Esophagus muscularis mucosa (tissue), 4 donors: ENCODE results near the gene APOO. TPM values are rescaled to one million over a fixed set of nuclear protein-coding genes. Genes with fewer than 3 reads are reported as not detected.

ENCODE experiments used
- DNase-seq: peaks from one replicate; pipeline ENCODE4 v3.0.0-alpha.2; 2017; ENCODE audit errors: extremely low spot score
- H3K27ac ChIP-seq, 4 donors: fragments of 200-600 bp; sonication (generic); replicated peaks in 1 of 4; 1 replicate in 3 of 4; 2 replicates in 1 of 4; pipeline ENCODE4 v1.5.1; 2016 to 2019; ENCODE audit warnings: mild to moderate bottlenecking in 1 of 4
- H3K27me3 ChIP-seq, 4 donors: fragments of 200-600 bp; sonication (generic); one replicate each; pipeline versions ENCODE4 v1.5.1 to v1.6.0; 2016 to 2019
- H3K36me3 ChIP-seq, 4 donors: fragments of 200-600 bp; sonication (generic); one replicate each; pipeline ENCODE4 v1.5.1; 2016 to 2019
- H3K4me1 ChIP-seq, 4 donors: fragments of 200-600 bp; sonication (generic); one replicate each; pipeline ENCODE4 v1.5.1; 2016 to 2019
- H3K4me3 ChIP-seq, 4 donors: fragments of 200-600 bp; sonication (generic); 1 replicate in 2 of 4; 2 replicates in 2 of 4; pipeline ENCODE4 v1.5.1; 2016 to 2019; ENCODE audit warnings: mild to moderate bottlenecking in 4 of 4, moderate library complexity in 1 of 4
- H3K9me3 ChIP-seq, 4 donors: fragments of 200-600 bp; sonication (generic); 1 replicate in 3 of 4; 2 replicates in 1 of 4; pipeline ENCODE4 v1.5.1; 2016 to 2019
- EP300 ChIP-seq: sonication (generic); formaldehyde crosslinking; IDR thresholded peaks from one replicate; pipeline ENCODE4 v1.6.1; 2017; ENCODE audit warnings: antibody characterized with exemption
- POLR2A ChIP-seq: fragments of 450-650 bp; IDR thresholded peaks from one replicate; pipeline ENCODE4 v1.6.1; 2017; ENCODE audit warnings: antibody characterized with exemption, moderate library complexity, mild to moderate bottlenecking, low read depth
- POLR2AphosphoS5 ChIP-seq, 2 donors: sonication (generic); formaldehyde crosslinking; IDR thresholded peaks; one replicate each; pipeline ENCODE4 v1.6.1; 2017; ENCODE audit warnings: antibody characterized with exemption in 2 of 2
- WGBS: methylation state at CpG from one replicate; pipeline ENCODE4 v1.1.5; 2018; 5-methylcytosine and 5-hydroxymethylcytosine counted together
- intact Hi-C: fragments of 100-400 bp; cut with DNase I; formaldehyde crosslinking; loops from one replicate; pipeline ENCODE4 v1.15.1; 2023
- total RNA-seq, 4 donors: library from RNA; depleted of rRNA; stranded (reverse); fragments of >200 nt; gene quantifications; one replicate each; pipeline versions ENCODE4 v1.1.0 to v1.2.1, GENCODE V29; 2016
- TF ChIP-seq, protein P1 (sequence below), 3 experiments: fragments of 200-600 bp in 2 of 3; fragments of 450-650 bp in 1 of 3; sonication (generic) in 2 of 3; IDR thresholded peaks; one replicate each; pipeline ENCODE4 v1.5.1; 2017 to 2019; ENCODE audit warnings: antibody characterized with exemption in 3 of 3, mild to moderate bottlenecking in 2 of 3, moderate library complexity in 1 of 3

APOO gene
- total RNA-seq, 4 donors from 2014 or later, result 7.5 to 10.2 (median 9.5) TPM

DNA sequence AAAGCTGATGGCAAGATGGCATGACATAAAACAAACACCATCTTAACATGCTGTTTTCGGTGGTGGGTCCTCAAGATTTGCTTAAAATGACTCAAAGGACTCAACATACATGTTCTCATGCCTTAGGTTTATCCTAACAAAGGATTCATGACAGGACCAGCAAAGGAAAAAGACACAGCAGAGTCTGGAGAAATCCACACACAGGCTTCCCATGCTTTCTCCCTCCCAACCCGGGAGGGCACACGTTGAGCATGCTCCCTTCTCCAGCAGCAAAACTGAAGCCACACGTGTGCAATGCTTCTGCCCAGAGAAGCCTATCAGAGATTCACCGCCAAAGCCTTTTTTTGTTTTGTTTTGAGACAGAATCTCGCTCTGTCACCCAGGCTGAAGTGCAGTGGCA lies 84.9 kb downstream of the APOO start:
- no peaks in the 10 kb centered on the region for H3K9me3 ChIP-seq
- H3K36me3 ChIP-seq, result no peaks in the 10 kb centered on the region
- no peaks in the 10 kb centered on the region for H3K4me1 ChIP-seq
- 80% methylated on average over 6 of the region's 6 CpGs for WGBS
- TF ChIP-seq EP300 (no peak), POLR2AphosphoS5 (IDR thresholded peaks at IDR 0.05) (no peak)
- TF ChIP-seq, protein P1, sequence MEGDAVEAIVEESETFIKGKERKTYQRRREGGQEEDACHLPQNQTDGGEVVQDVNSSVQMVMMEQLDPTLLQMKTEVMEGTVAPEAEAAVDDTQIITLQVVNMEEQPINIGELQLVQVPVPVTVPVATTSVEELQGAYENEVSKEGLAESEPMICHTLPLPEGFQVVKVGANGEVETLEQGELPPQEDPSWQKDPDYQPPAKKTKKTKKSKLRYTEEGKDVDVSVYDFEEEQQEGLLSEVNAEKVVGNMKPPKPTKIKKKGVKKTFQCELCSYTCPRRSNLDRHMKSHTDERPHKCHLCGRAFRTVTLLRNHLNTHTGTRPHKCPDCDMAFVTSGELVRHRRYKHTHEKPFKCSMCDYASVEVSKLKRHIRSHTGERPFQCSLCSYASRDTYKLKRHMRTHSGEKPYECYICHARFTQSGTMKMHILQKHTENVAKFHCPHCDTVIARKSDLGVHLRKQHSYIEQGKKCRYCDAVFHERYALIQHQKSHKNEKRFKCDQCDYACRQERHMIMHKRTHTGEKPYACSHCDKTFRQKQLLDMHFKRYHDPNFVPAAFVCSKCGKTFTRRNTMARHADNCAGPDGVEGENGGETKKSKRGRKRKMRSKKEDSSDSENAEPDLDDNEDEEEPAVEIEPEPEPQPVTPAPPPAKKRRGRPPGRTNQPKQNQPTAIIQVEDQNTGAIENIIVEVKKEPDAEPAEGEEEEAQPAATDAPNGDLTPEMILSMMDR (IDR thresholded peaks at IDR 0.05), result no peak
- H3K4me3 ChIP-seq, result no peak overlapping the region
- intact Hi-C loops, result no loop called here
- DNase-seq, result no peak
- no peaks in the 10 kb centered on the region for H3K27me3 ChIP-seq
- H3K27ac ChIP-seq, result no peak overlapping the region

DNA sequence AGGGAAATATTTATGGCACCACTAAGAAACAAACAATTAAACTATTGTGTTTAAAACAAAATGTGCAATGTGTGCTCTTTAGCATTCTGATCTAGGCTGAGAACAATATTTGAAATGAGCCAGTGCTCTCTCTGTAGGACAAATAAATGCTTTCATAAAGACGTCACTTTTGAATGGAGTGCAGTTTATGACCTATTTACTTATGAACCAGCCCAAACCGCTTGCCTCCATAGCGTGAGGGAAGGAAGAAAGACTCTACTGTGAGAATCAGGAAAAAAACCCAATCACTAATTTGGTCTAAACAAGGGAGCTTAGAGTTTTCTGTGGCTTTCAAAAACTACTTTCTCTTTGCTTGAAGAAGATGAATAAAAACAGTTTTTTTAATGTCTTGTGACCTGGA lies 85.3 kb downstream of the APOO start:
- no peaks in the 10 kb centered on the region for H3K4me1 ChIP-seq
- intact Hi-C loops, result no loop called here
- DNase-seq, result no peak
- H3K36me3 ChIP-seq, result no peaks in the 10 kb centered on the region
- H3K27ac ChIP-seq, result no peak overlapping the region
- no peaks in the 10 kb centered on the region for H3K27me3 ChIP-seq
- no peak for TF ChIP-seq POLR2AphosphoS5 (IDR thresholded peaks at IDR 0.05)
- TF ChIP-seq, protein P1 (IDR thresholded peaks at IDR 0.05), result no peak
- no peak for TF ChIP-seq POLR2A
- TF ChIP-seq EP300, result no peak
- WGBS, result 72% methylated on average over 3 of the region's 3 CpGs
- no peak overlapping the region for H3K4me3 ChIP-seq
- H3K9me3 ChIP-seq, result no peaks in the 10 kb centered on the region

DNA sequence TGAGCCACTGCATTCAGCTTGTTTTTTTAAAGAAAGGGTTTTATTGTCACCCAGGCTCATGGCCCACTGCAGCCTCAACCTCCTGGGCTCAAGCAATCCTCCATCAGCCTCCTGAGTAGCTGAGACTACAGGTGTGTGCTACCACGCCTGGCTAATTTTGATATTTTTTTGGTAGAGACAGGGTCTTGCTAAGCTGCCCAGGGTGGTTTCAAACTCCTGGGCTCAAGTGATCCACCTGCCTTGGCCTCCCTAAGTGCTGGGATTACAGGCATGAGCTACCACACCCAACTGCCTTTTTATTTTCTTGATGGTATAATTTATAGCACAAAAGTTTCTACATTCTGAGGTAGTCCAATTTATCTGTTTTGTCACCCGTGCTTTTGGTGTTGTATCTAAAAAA lies 85.9 kb downstream of the APOO start:
- Histone ChIP-seq H3K9me3 (no peaks in the 10 kb centered on the region), H3K27ac (no peak overlapping the region), H3K27me3 (no peaks in the 10 kb centered on the region), H3K4me3 (no peak overlapping the region), H3K4me1 (no peaks in the 10 kb centered on the region), H3K36me3 (no peaks in the 10 kb centered on the region)
- TF ChIP-seq, protein P1 (IDR thresholded peaks at IDR 0.05), result no peak
- DNase-seq, result no peak
- WGBS, result 81% methylated on average over 2 of the region's 2 CpGs
- intact Hi-C loops, result no loop called here

DNA sequence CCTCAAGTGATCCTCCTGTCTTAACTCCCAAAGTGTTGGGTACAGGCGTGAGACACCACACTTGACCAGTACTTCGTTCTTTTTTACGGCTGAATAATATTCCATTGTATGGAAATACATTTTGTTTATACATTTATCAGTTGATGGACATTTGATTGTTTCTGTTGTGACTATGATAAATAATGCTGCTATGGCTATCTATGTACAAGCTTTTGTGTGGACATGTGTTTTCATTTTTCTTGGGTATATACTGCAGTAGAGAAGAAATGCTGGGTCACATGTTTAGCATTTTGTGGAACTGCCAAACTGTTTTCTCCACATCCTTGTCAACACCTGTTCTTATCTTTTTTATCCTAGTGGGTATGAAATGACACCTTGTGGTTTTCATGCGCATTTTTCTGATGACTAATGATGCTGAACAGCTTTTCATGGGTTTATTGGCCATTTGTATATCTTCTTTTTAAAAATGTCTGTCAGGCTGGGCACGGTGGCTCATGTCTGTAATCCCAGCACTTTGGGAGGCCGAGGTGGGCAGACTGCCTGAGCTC lies 87.4 kb downstream of the APOO start:
- WGBS, result 86% methylated on average over 6 of the region's 6 CpGs
- TF ChIP-seq POLR2AphosphoS5 (IDR thresholded peaks at IDR 0.05) (no peak), POLR2A (no peak), EP300 (no peak)
- TF ChIP-seq, protein P1 (IDR thresholded peaks at IDR 0.05), result no peak

More for the DNA sequence above, 87.4 kb downstream of the APOO start:
- H3K27ac ChIP-seq, result no peak overlapping the region
- no peaks in the 10 kb centered on the region for H3K27me3 ChIP-seq
- no peaks in the 10 kb centered on the region for H3K9me3 ChIP-seq
- intact Hi-C loops, result no loop called here
- no peaks in the 10 kb centered on the region for H3K36me3 ChIP-seq
- H3K4me3 ChIP-seq, result no peak overlapping the region
- no peaks in the 10 kb centered on the region for H3K4me1 ChIP-seq
- no peak for DNase-seq
